Measurements from ENCODE around the gene MUC13. TPM values are rescaled to one million over a fixed set of nuclear protein-coding genes. Genes with fewer than 3 reads are reported as not detected.

MUC13 gene
- total and polyA plus RNA-seq, 9 of the 15 experiments (the other 6 are each of a cell fraction or from before 2014, with no cell fraction given) = 0.09 TPM; not detected in 8

GRCh38 chr3:124876401-124876878 is 58.1 kb downstream of the MUC13 start (continued):
- TF ChIP-seq ETV6 (IDR thresholded peaks at IDR 0.05; ENCODE audit: borderline replicate concordance in 1 of 2, low read depth in 2 of 2, low read length in 1 of 2) = no peak
- TF ChIP-seq ETV6 (CRISPR knock-in tag; IDR thresholded peaks at IDR 0.05; ENCODE audit: borderline replicate concordance) = no peak
- no peak for TF ChIP-seq SAFB2 (IDR thresholded peaks at IDR 0.05; ENCODE audit: borderline replicate concordance, low read depth, low read length, severe bottlenecking)
- no peak for TF ChIP-seq KDM5B (IDR thresholded peaks at IDR 0.05; ENCODE audit: insufficient replicate concordance, low read depth, low read length)
- TF ChIP-seq HIVEP1 (CRISPR knock-in tag; IDR thresholded peaks at IDR 0.05) = no peak
- no peak for TF ChIP-seq EHMT2 (IDR thresholded peaks at IDR 0.05)
- TF ChIP-seq ATF7 (IDR thresholded peaks at IDR 0.05) = peak; percentile 25; the same call in 1 of the 2 replicates
- no peak for TF ChIP-seq TCF7L2 (IDR thresholded peaks at IDR 0.05; ENCODE audit: low read depth, low read length)
- TF ChIP-seq POLR3G (IDR thresholded peaks at IDR 0.05; ENCODE audit: extremely low read depth, insufficient read length, insufficient replicate concordance) = no peak
- no peak for TF ChIP-seq IFI16 (CRISPR knock-in tag; IDR thresholded peaks at IDR 0.05)
- TF ChIP-seq RHOXF2B (CRISPR knock-in tag; conservative IDR thresholded peaks at IDR 0.05) = no peak
- TF ChIP-seq ZZZ3 (IDR thresholded peaks at IDR 0.05) = no peak
- no peak for TF ChIP-seq SMAD1 (IDR thresholded peaks at IDR 0.05; ENCODE audit: low read depth, low read length, partially characterized antibody)
- TF ChIP-seq C11orf30 (IDR thresholded peaks at IDR 0.05; ENCODE audit: low read depth) = peak; percentile 91
- peak; percentile 44 for TF ChIP-seq RBM25 (IDR thresholded peaks at IDR 0.05; ENCODE audit: low read depth, low read length, severe bottlenecking)
- TF ChIP-seq ZNF584 (CRISPR knock-in tag; IDR thresholded peaks at IDR 0.05; ENCODE audit: low read depth) = no peak
- TF ChIP-seq ZNF655 (CRISPR knock-in tag; IDR thresholded peaks at IDR 0.05) = no peak
- no peak for TF ChIP-seq NELFE (IDR thresholded peaks at IDR 0.05; ENCODE audit: insufficient read depth, insufficient read length)
- peak; percentile 81 for TF ChIP-seq SOX6 (IDR thresholded peaks at IDR 0.05)
- no peak for TF ChIP-seq FOXJ2 (tag; IDR thresholded peaks at IDR 0.05)
- peak; percentile 61 for TF ChIP-seq EGR1 (conservative IDR thresholded peaks at IDR 0.05)
- no peak for TF ChIP-seq NRF1 (conservative IDR thresholded peaks at IDR 0.05 in 1 of 2, IDR thresholded peaks at IDR 0.05 in 1 of 2)
- TF ChIP-seq CREB3 (tag; conservative IDR thresholded peaks at IDR 0.05; ENCODE audit: low read depth) = peak; percentile 31; the same call in 1 of the 2 replicates
- TF ChIP-seq KLF10 (CRISPR knock-in tag; IDR thresholded peaks at IDR 0.05) = no peak
- TF ChIP-seq ZNF146 (CRISPR knock-in tag; IDR thresholded peaks at IDR 0.05; ENCODE audit: unreplicated experiment) = no peak
- no peak for TF ChIP-seq SLC30A9 (CRISPR knock-in tag; IDR thresholded peaks at IDR 0.05)
- peak; percentile 75 for TF ChIP-seq GATA2 (CRISPR knock-in tag; IDR thresholded peaks at IDR 0.05)
- no peak for TF ChIP-seq NCOA4 (IDR thresholded peaks at IDR 0.05; ENCODE audit: partially characterized antibody)
- TF ChIP-seq ZNF232 (CRISPR knock-in tag; IDR thresholded peaks at IDR 0.05) = no peak
- TF ChIP-seq MEIS2 (IDR thresholded peaks at IDR 0.05; ENCODE audit: partially characterized antibody) = no peak
- TF ChIP-seq RBM34 (IDR thresholded peaks at IDR 0.05; ENCODE audit: borderline replicate concordance, insufficient read depth, low read length) = no peak

Data from K562 (cell line).